Ishikawa (cell line): ENCODE measurements around the gene SNRPE.
A peak's percentile ranks its signal among the peaks of the same experiment; 100 is the strongest.

Experiments
- CEBPB ChIP-seq: IDR thresholded peaks from 2 replicates; pipeline ENCODE4 v1.6.1; 2012
- CREB1 ChIP-seq: IDR thresholded peaks from 2 replicates; pipeline ENCODE4 v1.6.1; 2012; ENCODE audit warnings: low read depth
- EGR1 ChIP-seq: IDR thresholded peaks from 2 replicates; pipeline ENCODE4 v1.6.1; 2012
- EP300 ChIP-seq: IDR thresholded peaks from 2 replicates; pipeline ENCODE4 v1.6.1; 2012; ENCODE audit warnings: borderline replicate concordance
- FOXM1 ChIP-seq: IDR thresholded peaks from 2 replicates; pipeline ENCODE4 v1.6.1; 2012; ENCODE audit warnings: low read depth, borderline replicate concordance
- NFIC ChIP-seq: IDR thresholded peaks from 2 replicates; pipeline ENCODE4 v1.6.1; 2012
- RAD21 ChIP-seq: IDR thresholded peaks from 2 replicates; pipeline ENCODE4 v1.6.1; 2012; ENCODE audit warnings: low read depth
- TAF1 ChIP-seq: IDR thresholded peaks from 2 replicates; pipeline ENCODE4 v1.6.1; 2012; ENCODE audit warnings: low read depth, mild to moderate bottlenecking
- TCF12 ChIP-seq: IDR thresholded peaks from 2 replicates; pipeline ENCODE4 v1.6.1; 2012; ENCODE audit warnings: low read depth
- TEAD4 ChIP-seq: IDR thresholded peaks from 2 replicates; pipeline ENCODE4 v1.6.1; 2012
- YY1 ChIP-seq: IDR thresholded peaks from 2 replicates; pipeline ENCODE4 v1.6.1; 2012; ENCODE audit warnings: low read depth
- ZBTB7A ChIP-seq: IDR thresholded peaks from 2 replicates; pipeline ENCODE4 v1.6.1; 2012; ENCODE audit warnings: low read depth
- TF ChIP-seq, protein P1 (sequence below): IDR thresholded peaks from 2 replicates; pipeline ENCODE4 v1.6.1; 2012; ENCODE audit warnings: low read depth, mild to moderate bottlenecking
- TF ChIP-seq, protein P2 (sequence below): IDR thresholded peaks from 2 replicates; pipeline ENCODE4 v1.6.1; 2012
- TF ChIP-seq, protein P3 (sequence below): IDR thresholded peaks from 2 replicates; pipeline ENCODE4 v1.6.1; 2012

Gene SNRPE

DNA sequence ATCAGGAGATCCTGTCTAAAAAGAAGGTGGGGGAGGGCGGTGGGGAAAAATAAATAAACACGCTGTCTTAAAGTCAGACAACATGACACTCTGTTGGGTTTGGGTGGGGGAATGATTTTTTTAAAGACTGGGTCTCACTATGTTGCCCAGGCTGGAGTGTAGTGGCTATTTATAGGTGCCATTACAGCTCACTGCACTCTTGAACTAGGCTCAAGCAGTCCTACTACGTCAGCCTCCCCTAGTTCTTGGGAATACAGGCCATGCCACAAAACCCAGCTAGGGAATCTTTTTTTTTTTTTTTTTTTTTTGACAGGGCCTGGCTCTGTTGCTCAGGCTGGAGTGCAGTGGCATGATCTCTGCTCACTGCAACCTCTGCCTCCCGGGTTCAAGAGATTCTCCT is 2.4 kb upstream of the SNRPE start:
- TF ChIP-seq RAD21 = no peak
- TF ChIP-seq YY1 = no peak
- no peak for TF ChIP-seq EP300
- TF ChIP-seq, protein P1, sequence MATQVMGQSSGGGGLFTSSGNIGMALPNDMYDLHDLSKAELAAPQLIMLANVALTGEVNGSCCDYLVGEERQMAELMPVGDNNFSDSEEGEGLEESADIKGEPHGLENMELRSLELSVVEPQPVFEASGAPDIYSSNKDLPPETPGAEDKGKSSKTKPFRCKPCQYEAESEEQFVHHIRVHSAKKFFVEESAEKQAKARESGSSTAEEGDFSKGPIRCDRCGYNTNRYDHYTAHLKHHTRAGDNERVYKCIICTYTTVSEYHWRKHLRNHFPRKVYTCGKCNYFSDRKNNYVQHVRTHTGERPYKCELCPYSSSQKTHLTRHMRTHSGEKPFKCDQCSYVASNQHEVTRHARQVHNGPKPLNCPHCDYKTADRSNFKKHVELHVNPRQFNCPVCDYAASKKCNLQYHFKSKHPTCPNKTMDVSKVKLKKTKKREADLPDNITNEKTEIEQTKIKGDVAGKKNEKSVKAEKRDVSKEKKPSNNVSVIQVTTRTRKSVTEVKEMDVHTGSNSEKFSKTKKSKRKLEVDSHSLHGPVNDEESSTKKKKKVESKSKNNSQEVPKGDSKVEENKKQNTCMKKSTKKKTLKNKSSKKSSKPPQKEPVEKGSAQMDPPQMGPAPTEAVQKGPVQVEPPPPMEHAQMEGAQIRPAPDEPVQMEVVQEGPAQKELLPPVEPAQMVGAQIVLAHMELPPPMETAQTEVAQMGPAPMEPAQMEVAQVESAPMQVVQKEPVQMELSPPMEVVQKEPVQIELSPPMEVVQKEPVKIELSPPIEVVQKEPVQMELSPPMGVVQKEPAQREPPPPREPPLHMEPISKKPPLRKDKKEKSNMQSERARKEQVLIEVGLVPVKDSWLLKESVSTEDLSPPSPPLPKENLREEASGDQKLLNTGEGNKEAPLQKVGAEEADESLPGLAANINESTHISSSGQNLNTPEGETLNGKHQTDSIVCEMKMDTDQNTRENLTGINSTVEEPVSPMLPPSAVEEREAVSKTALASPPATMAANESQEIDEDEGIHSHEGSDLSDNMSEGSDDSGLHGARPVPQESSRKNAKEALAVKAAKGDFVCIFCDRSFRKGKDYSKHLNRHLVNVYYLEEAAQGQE = no peak
- no peak for TF ChIP-seq NFIC
- no peak for TF ChIP-seq ZBTB7A
- no peak for TF ChIP-seq CEBPB
- no peak for TF ChIP-seq TCF12
- TF ChIP-seq, protein P2, sequence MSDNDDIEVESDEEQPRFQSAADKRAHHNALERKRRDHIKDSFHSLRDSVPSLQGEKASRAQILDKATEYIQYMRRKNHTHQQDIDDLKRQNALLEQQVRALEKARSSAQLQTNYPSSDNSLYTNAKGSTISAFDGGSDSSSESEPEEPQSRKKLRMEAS = no peak
- TF ChIP-seq TEAD4 = no peak
- no peak for TF ChIP-seq CREB1
- TF ChIP-seq, protein P3, sequence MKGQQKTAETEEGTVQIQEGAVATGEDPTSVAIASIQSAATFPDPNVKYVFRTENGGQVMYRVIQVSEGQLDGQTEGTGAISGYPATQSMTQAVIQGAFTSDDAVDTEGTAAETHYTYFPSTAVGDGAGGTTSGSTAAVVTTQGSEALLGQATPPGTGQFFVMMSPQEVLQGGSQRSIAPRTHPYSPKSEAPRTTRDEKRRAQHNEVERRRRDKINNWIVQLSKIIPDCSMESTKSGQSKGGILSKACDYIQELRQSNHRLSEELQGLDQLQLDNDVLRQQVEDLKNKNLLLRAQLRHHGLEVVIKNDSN = no peak
- TF ChIP-seq TAF1 = no peak
- no peak for TF ChIP-seq FOXM1
- TF ChIP-seq EGR1 = no peak

DNA sequence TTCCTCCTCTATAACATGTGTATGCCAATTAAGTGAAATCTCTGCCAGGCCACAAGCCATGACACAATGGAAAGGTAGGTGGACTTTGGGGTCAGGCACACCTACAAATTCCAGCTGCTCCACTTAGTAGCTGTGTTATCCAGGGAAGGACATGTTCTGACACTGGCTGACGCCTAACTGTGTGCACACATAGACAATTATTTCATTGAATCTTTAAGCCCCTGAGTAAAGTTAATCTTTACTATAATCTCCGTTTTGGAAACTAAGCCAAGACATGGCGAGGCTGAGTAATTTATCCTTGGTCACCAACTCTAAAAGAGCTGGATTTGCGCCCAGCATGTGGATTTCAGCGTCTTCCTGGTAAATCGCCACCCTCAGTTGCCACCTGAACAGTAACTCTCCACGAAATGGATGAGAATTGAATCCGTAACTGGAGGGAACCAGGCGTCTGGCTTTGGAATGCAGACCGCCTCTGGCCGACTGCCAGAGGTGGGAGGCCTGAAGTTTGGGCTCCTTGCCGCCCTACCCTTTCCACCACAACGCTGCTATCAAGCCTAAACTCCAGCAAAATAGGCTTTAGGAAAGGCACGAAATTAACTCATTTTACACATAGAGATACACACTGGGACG is 888 bp upstream of the SNRPE start:
- TF ChIP-seq YY1 (no peak), NFIC (0 out of 2 replicates have a peak, but pooled peaks have one; percentile 31), RAD21 (no peak), TEAD4 (peak; percentile 29; the same call in 1 of the 2 replicates), FOXM1 (no peak)
- TF ChIP-seq, protein P2 = 0 out of 2 replicates have a peak, but pooled peaks have one; percentile 42

DNA sequence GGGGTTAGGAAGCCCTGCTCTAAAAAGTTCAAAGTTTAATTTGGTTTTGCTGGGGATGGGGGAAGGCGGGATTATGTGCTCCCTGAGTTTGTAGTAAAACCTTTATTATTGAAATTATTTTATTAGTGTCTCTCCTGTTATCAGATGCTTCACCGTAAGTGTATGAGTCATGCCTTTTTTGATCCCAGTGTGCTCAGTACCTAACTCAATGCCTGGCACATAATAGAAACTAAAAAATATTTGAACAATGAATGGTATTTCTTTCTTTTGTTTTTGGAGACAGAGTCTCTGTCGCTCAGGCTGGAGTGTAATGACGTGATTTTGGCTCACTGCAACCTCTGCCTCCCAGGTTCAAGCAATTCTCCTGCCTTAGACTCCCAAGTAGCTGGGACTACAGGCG is 6.4 kb downstream of the SNRPE start:
- TF ChIP-seq, protein P2 = no peak
- TF ChIP-seq TEAD4 (no peak), RAD21 (no peak), TCF12 (no peak)
- TF ChIP-seq, protein P1 = no peak

DNA sequence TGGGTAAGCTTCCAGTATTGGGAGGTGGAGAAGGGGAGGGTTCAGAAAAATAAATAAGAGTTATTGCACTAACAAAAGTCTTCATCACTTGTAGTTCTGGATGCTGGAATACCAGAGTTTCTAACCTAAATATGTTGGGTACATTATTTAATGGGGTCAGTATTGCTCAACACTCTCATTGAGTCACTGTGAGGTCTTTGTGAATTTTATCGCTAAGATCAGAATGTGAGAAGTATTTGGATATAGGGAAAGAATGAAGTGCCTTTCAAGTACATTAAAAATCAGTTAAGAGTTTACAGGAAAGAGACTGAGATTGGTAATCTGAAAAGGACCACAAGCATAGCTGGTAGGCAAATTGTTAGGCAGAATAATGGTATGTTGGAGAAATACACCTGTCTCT is 8.8 kb downstream of the SNRPE start:
- no peak for TF ChIP-seq YY1
- TF ChIP-seq TAF1 = no peak
- no peak for TF ChIP-seq FOXM1
- no peak for TF ChIP-seq EGR1
- TF ChIP-seq, protein P2 = no peak
- TF ChIP-seq NFIC = no peak
- no peak for TF ChIP-seq EP300
- TF ChIP-seq, protein P1 = no peak

DNA sequence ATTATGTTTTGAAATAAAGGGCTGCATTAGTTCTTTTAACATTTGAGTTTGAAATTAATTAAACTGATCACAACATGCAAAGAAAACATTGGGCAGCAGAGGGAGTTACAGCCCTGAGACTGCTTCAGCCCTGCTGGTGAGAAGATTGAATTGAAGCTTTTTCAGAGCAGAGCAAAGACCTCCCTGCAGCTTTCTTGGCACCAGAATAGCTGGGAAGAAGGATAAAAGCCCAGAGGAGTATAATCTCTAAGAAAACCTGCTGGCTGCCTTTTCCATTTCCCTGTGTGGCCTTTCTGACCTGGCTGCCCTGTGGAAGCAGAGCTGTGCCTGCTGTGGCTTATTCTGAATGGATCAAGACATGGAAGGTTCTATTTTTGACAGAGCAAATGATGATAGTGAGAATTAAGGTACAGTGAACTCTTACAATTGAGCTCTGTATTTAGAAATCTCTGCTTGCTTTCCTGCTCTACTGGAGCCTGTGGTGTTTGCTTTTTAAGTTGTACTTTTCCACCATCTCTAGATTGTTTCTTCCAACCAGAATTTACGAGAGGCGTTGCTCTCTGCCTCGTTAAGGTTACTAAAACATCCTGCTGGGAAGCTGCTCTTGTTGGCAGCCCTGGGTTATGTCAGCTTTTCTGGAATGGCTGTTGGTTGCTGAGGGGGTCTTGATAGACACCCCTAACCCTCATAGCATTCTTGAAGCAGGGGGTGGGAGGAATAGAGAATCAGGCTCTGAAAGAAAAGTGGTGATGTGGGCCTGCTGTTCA is 9.9 kb downstream of the SNRPE start:
- peak; percentile 72 for TF ChIP-seq RAD21
- TF ChIP-seq TEAD4 = no peak
